DMS 273 treated with DMSO at 0.1 percent for 48 hours (cell line): ENCODE results near the gene PRKAG2.
"Not testable (repeated sequence)": the region's sequence is repeated elsewhere in the genome, so short reads cannot be mapped to it uniquely, and the experiment has no call there.

Experiments used
- DNase-seq: peaks from one replicate; lab custom pipeline; 2025; lab: John Stamatoyannopoulos, UW

PRKAG2 gene

GRCh38 chr7:151884312-151885201, 7.6 kb upstream of the PRKAG2 start:
- no peak for DNase-seq

- no peak for DNase-seq
These were observed 6.9 kb upstream of the PRKAG2 start for GRCh38 chr7:151883857-151884256.

- no peak for DNase-seq
These were observed 5.8 kb upstream of the PRKAG2 start for GRCh38 chr7:151882734-151883133.

GRCh38 chr7:151880688-151881087, 3.8 kb upstream of the PRKAG2 start:
- DNase-seq, result no peak

GRCh38 chr7:151877911-151878835, 1.3 kb upstream of the PRKAG2 start:
- no peak for DNase-seq

GRCh38 chr7:151875942-151876898, 695 bp downstream of the PRKAG2 start:
- DNase-seq, result peak; percentile 75

GRCh38 chr7:151874479-151874878, 2.4 kb downstream of the PRKAG2 start:
- DNase-seq, result not testable (repeated sequence)

- DNase-seq, result no peak
These were observed 3.4 kb downstream of the PRKAG2 start for GRCh38 chr7:151873402-151873965.

- DNase-seq, result no peak
These were observed 4.1 kb downstream of the PRKAG2 start for GRCh38 chr7:151872531-151873401.

GRCh38 chr7:151871904-151872303, 5.0 kb downstream of the PRKAG2 start:
- DNase-seq, result no peak

GRCh38 chr7:151871189-151871735, 5.7 kb downstream of the PRKAG2 start:
- no peak for DNase-seq

- no peak for DNase-seq
These were observed 6.7 kb downstream of the PRKAG2 start for GRCh38 chr7:151869968-151870918.

GRCh38 chr7:151869455-151869854, 7.5 kb downstream of the PRKAG2 start:
- DNase-seq, result no peak

GRCh38 chr7:151869109-151869428, 7.8 kb downstream of the PRKAG2 start:
- DNase-seq, result no peak

- no peak for DNase-seq
These were observed 8.4 kb downstream of the PRKAG2 start for GRCh38 chr7:151868396-151869108.

- DNase-seq, result no peak
These were observed 9.0 kb downstream of the PRKAG2 start for GRCh38 chr7:151867912-151868311.

- no peak for DNase-seq
These were observed 9.9 kb downstream of the PRKAG2 start for GRCh38 chr7:151866761-151867655.
